NCI-H1930 (cell line): ENCODE results near the gene TBCC.
"Not testable (repeated sequence)": the region's sequence is repeated elsewhere in the genome, so short reads cannot be mapped to it uniquely, and the experiment has no call there.

Experiments used
- DNase-seq, 2 experiments: peaks; one replicate each; lab custom pipeline; 2025; lab: John Stamatoyannopoulos, UW

Gene TBCC

GRCh38 chr6:42733867-42734481, 11.9 kb downstream of the TBCC start:
- DNase-seq, result not testable (repeated sequence)

DNA sequence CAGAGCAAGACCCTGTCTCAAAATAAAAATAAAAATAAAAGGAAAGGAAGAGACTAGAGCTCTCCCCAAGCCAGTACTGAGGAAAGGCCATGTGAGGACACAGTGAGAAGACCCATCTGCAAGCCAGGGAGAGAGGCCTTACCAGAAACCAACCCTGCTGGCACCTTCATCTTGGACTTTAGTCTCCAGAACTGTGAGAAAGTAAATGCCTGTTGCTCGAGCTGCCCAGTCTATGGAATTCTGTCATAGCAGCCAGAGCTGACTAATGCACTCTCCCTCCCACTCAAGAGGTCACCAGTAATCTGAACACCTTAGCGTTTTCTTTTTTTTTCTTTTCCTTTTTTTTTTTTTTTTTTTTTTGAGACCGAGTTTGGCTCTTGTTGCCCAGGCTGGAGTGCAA, 16.2 kb downstream of the TBCC start:
- DNase-seq, result no peak

DNA sequence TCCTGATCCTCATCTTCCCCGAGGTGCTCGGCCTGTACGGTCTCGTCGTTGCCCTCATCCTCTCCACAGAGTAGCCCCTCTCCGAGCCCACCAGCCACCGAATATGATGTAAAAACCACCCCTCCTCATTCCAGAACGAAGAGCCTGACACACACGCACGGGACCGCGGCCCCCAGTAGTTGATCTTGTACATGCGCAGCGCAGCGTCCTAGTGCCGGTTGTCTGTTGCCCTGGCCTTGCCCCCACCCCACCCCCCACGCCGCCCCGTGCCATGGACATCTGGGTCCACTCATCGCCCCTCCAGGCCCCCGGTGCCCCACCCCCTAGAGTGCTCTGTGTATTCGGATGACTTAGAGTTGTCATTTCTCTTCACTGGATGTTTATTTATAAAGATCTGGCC, 18.3 kb downstream of the TBCC start:
- no peak for DNase-seq

- peak; percentile 44 to 45 for DNase-seq
Measured at GRCh38 chr6:42727087-42727611, 18.8 kb downstream of the TBCC start.

DNA sequence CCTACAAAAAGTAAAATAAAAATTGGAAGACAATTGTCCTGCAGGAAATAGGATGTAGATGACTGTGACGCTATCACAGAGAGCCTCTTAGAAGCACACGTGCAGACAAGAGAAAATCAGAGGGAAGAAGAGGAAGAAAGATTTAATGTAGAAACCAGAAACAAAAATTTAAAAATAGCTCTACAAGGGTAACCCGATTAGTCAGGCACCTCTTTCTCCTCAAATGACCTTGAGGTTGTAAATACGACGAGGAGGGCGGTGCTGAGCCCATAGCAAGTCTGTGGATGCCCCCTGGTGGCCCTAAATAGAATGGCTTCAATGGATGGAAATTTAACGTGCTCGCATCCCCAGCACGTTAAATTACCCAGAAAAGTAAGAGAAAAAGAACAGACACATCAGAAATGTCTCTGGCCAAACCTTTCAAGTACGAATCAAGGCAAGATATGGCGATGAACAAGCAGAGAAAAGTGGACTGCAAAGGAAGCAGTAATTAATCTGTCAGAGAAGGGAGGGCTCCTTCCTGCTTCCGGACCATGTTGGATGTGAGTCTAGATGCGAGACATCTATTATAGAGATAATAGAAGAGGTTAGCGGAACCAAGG, 19.3 kb downstream of the TBCC start:
- DNase-seq, result peak; percentile 32 to 72

DNA sequence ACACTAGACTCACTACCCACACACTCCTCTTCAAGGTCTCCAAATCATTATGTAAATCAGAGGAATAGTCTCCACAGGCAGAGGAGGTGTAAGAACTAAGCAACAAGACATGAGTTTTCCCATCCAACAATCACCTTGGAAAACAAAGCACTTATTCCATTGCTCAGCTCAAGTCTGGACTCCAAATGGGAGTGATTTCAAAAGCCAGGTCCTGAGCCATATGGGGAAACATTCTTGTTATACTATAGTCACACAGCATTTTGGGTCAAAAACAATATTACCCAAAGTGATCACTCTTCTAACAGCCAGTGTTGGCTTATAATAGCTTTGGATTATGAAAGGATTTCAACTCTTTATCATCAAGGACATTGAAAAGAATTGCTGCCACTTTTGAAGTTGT, 19.9 kb downstream of the TBCC start:
- DNase-seq, result no peak

DNA sequence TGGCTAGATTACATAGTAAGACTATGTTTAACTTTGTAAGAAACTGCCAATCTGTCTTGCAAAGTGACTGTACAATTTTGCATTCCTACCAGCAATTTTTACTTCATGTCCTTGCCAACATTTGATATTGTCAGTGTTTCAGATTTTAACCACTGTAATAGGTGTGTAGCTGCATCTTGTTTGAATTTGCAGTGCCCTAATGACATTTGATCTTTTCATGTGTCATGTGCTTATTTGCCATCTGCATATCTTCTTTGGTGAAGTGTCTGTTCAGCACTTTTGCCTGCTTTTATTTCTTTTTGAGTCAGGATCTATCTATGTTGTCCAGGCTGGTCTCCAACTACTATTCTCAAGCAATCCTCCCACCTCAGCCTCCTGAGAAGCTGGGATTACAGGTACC, 21.1 kb downstream of the TBCC start:
- no peak for DNase-seq

- no peak for DNase-seq
Measured at GRCh38 chr6:42722497-42722896, 23.4 kb downstream of the TBCC start, which contains the start of gene PRPH2. Gene PRPH2 (minus strand): TSS chr6:42722597. CDS start chr6:42722334, 263 bp downstream.

- no peak for DNase-seq
Measured at GRCh38 chr6:42720739-42721138, 25.2 kb downstream of the TBCC start.

- no peak for DNase-seq
Measured at GRCh38 chr6:42715871-42716270, 30.0 kb downstream of the TBCC start.

- DNase-seq, result no peak
Measured at GRCh38 chr6:42714098-42714761, 31.7 kb downstream of the TBCC start.

DNA sequence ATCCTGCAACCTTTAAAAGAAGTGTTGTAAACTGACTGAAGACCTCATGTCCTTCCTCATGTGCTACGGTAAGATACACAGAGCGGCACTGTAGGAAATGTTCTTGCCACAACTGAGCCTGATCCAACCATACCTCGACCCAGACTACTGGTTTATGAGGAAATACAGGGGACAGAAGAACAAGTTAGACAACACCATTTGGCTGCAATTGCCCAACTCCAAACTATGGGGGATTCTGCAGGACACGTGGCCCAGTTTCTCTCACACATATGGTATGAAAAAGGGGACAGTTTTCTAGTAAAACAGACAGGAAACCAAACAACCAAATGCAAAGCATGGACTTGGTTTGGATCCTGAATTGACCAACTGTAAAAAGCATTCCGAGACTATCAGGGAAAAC, 34.0 kb downstream of the TBCC start:
- no peak for DNase-seq

DNA sequence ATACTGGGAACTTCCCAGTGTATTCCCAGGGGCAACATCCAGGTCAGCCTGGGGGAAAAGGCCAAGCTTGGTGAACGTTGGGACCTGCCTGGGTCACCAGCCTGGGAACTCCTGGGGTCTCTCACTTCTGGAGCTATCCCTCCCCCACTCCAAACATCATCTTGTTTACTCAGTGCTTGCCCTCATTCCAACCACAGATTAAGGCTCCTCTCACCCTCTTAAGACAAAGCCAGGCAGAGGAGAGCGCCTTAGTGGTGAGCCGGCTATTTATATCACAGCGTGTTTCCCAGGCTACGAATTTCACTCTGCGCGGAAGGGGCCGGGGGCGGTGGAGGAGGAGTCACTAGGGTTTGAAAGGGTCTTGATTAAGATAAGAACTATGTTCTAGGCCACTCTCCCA, 35.6 kb downstream of the TBCC start:
- no peak for DNase-seq

GRCh38 chr6:42709871-42710270, 36.0 kb downstream of the TBCC start:
- no peak for DNase-seq

DNA sequence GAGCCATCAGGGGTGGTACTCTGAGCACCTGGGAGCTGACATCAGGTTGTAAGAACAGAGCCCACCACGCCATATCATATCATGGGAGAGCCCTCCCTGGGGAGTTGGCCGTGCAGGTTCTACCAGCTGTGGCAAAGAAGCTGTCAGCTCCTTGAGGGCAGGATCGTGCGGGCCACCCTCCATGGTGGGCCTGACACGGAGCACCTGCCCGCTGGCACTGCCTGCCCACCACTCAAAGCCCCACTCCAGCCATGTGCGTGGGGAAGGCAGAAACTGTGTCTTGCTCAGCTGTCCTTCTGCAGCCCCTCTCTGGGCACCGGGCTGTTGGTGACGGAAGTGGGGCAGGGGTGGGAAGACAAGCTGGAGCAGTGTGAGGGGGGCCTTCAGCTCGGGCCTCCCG, 37.8 kb downstream of the TBCC start:
- no peak for DNase-seq

DNA sequence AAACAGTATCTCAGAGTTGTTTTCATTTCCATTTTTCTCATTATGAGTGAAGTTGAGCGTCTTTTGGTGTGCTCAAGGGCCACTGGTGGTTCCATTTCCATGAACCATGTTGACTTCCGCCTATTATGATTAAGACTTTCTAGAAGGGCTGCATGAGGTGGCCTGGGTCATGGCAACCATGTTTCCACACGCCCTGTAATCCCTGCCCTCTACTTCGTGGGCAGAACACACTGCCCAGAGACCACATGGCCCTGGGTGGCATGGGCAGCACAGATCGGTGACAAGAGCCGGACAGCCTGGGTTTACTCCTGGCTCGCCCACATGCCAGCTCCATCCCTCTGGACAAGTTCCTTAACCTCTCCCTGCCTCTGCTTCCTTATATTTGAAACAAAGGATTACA, 38.3 kb downstream of the TBCC start:
- no peak for DNase-seq

GRCh38 chr6:42704937-42705374, 40.9 kb downstream of the TBCC start:
- no peak for DNase-seq

- no peak for DNase-seq
Measured at GRCh38 chr6:42704251-42704936, 41.5 kb downstream of the TBCC start.

GRCh38 chr6:42702786-42703185, 43.1 kb downstream of the TBCC start:
- not testable (repeated sequence) for DNase-seq

DNA sequence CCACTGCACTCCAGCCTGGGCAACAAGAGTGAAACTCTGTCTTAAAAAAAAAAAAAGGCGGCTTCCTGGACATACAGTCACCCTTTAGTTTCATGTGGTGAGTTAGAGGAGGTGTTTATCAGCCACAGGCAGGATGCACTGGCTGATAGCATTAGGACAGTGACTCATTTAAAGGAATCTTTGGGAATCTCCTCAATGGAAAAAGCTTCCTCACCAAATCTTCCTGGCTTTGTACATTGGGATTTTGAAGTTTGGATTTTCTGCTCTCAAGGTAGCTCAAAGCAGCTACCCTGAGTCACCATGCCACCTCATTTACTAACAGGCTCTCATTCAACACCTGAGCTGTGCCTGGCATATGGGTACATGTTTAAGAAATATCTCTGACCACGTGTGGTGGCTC, 43.7 kb downstream of the TBCC start:
- no peak for DNase-seq

- no peak for DNase-seq
Measured at GRCh38 chr6:42698217-42698616, 47.7 kb downstream of the TBCC start.

- no peak for DNase-seq
Measured at GRCh38 chr6:42697268-42697655, 48.6 kb downstream of the TBCC start.
